HG03354 (cell line): ENCODE results near the gene HCLS1.
"Not testable (repeated sequence)": the region's sequence is repeated elsewhere in the genome, so short reads cannot be mapped to it uniquely, and the experiment has no call there.

Experiments used
- ATAC-seq: cut with Tn5 transposase; IDR thresholded peaks from one replicate; pipeline ENCODE4 v1.9.1; 2021; ENCODE audit warnings: mild to moderate bottlenecking; ENCODE audit not compliant: unreplicated experiment, poor library complexity, severe bottlenecking

HCLS1 gene

DNA sequence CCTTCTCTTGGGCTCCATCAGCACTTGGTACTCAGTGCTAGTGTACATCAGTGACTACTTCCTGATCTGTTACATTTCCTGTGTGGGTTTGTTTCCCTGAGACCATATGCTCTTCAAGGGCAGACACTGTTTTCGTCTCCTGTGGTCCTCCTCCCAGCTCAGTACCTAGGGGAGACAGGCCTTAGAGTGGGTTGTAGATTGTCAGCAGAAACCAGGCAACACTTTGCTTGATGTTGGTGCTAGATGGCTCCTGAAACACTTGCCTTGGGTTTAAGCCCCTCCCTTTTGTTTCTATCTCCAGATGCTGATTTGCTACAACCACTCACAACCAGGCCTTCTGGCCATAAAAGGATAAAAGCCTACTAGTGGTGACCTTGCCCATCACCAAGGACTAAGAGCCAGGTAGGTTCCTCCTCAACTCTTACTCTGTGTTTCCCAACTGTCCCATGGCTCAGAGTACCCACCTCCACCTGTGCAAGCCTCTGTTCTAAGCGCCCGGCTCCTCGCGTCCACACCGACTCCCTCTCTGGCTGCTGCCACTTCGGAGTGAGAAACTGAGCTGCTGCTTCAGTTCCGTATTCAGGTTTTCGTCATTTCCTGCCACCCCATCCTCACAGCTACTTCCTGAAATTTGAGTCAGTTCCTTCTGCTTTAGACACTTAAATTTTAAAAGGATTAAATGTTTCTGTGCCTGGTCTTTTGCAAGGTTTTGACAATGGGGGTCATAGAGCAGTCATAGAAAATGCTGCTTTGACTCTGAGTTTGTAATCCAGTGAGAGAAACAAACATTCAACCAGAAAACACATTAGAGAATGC is at the start of gene HCLS1:
Gene HCLS1, minus strand, starts transcription at position 548 of the 816 bp plus-strand sequence. CDS start 2,556 bp downstream, outside the sequence.
- peak; percentile 92 for ATAC-seq

DNA sequence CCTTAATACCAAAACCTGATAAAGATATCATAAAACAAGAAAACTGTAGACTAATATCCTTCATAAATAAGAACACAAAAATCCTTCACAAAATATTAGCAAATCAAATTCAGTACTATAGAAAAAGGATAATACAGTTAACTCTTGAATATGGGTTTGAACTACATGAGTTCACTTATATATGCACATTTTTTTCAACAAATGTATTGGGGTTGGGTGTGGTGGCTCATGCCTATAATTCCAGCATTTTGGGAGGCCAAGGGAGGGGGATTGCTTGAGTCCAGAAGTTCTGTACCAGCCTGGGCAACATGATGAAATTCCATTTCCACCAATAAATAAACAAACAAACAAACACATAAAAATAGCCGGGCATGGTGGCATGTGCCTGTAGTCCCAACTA is 49.6 kb upstream of the HCLS1 start:
- no peak for ATAC-seq

GRCh38 chr3:121707531-121708273 is 47.0 kb upstream of the HCLS1 start:
- no peak for ATAC-seq

GRCh38 chr3:121705541-121705940 is 44.8 kb upstream of the HCLS1 start:
- ATAC-seq: no peak

DNA sequence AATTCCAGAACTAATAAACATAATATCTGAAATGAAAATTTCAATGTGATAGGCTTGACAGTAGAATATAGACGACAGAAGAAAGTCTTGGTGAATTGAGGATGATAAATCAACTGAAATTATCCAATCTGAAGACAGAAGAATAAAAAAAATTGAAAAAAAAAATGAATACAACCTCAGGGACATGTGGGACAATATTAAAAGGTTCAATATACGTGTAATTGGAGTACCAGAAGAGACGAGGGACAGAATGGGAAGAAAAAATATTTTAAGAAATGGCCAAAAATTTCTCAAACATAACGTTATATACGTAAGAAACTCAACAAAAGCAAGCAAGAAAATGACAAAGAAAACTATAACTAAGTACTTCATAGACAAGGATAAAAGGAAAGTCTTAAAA is 43.3 kb upstream of the HCLS1 start:
- ATAC-seq: no peak

DNA sequence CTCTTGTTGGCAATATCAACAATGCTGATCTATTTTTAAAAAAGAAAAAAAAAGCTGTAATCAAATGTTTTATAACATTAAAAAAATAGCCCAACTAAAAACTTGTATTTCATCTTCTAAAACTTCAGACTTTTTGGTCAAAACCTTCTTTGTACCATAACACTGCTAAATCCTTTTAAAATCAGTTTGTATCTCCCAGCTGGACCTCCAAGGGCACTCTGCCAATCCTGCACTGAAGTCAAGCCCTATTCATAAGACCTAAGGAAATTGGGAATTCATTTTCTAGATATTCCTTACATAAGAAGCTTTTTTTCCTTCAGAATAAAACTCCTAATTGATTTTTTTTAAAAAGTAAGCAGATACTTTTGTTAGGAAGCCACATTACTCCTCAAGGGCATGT is 38.2 kb upstream of the HCLS1 start:
- ATAC-seq: no peak

GRCh38 chr3:121698476-121698875 is 37.8 kb upstream of the HCLS1 start:
- no peak for ATAC-seq

DNA sequence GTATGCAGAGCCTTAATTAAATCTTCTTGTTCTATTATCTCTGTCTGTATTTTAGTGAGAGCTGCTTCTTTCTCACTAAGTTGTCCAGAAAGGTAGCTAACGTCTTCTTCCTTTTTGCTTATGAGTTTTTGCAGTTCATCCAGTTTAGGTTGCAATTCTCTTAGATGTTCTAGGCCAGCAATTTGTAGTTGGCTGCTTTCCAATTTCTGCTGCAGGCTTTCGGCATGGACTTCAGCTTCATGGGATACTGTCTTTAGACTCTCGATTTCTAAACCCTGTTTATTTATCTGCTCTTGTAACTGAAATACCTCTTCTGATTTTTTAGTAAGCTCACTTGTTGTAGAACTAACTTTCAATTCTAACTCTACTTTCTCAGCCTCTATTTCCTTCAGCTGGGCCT is 35.5 kb upstream of the HCLS1 start:
- ATAC-seq: no peak

- no peak for ATAC-seq
Observed at GRCh38 chr3:121692010-121692699, 31.5 kb upstream of the HCLS1 start.

- peak; percentile 82 for ATAC-seq
Observed at GRCh38 chr3:121690777-121691405, 30.2 kb upstream of the HCLS1 start.

DNA sequence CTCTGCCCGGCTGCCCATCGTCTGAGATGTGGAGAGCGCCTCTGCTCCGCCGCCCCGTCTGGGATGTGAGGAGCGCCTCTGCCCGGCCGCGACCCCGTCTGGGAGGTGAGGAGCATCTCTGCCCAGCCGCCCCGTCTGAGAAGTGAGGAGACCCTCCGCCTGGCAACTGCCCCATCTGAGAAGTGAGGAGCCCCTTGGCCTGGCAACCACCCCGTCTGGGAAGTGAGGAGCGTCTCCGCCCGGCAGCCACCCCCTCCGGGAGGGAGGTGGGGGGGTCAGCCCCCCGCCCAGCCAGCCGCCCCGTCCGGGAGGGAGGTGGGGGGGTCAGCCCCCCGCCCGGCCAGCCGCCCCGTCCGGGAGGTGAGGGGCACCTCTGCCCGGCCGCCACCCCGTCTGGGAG is 28.0 kb upstream of the HCLS1 start:
- ATAC-seq: not testable (repeated sequence)

DNA sequence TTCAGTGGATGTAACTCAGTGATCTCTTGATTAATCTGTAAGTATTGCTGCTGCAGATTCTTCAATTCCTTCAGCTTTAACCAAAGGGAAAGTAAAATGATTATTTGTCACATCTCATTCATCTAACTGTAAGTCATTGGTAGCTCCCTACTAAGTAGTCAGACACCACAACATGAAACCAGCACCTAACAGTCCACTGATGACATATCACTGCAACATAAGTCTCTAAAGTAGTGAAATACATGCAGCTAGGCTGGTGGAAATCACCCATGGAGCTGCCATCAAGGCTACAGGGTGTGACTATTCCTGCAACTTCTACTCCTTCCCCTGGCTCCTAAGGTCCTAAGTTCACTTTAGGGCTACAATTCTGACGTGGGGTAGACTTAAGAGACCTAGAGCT is 21.1 kb upstream of the HCLS1 start:
- no peak for ATAC-seq

- ATAC-seq: no peak
Observed at GRCh38 chr3:121677141-121677540, 16.4 kb upstream of the HCLS1 start.

GRCh38 chr3:121670676-121671075 is 10.0 kb upstream of the HCLS1 start:
- no peak for ATAC-seq

DNA sequence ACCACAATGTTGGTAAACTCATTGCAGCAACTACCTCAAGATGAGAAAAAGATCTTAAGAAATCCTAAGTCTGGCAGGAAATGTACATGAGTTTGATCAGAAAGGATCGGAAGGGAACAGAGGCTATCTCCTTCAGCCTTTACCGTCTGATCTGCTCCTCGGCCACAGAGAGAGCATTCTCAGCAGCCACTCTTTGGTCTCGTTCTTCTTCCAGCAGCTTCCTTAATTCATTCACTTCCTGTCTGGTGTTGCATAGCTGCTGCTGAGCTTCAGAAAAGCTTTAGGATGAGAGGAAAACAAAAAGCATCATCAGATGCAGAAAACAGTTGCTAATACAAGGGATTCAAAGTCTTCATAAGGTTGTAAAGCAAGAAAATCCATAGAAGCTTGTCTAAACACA is 6.6 kb upstream of the HCLS1 start:
- ATAC-seq: no peak

DNA sequence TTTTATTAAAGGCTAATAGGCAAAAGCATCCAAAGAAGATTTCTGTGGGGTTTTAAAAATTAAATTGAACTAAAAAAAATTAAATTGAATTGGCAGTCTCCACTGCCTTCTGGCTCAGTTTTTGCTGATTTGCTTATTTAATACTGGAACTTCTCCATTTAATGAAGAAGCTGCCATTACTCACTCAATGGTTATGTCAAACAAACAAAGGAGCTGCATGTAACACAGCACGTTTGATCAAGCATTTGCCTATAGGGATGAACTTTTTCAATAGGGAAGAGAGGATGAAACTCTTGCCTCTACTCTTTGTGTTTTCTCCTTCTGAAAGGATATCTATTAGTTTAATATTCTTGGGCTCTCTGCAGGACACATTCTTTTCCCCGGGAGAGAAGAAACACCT is 4.8 kb upstream of the HCLS1 start:
- no peak for ATAC-seq

- no peak for ATAC-seq
Observed at GRCh38 chr3:121663171-121663847, 2.6 kb upstream of the HCLS1 start.

- ATAC-seq: no peak
Observed at GRCh38 chr3:121662742-121663141, 2.0 kb upstream of the HCLS1 start.

DNA sequence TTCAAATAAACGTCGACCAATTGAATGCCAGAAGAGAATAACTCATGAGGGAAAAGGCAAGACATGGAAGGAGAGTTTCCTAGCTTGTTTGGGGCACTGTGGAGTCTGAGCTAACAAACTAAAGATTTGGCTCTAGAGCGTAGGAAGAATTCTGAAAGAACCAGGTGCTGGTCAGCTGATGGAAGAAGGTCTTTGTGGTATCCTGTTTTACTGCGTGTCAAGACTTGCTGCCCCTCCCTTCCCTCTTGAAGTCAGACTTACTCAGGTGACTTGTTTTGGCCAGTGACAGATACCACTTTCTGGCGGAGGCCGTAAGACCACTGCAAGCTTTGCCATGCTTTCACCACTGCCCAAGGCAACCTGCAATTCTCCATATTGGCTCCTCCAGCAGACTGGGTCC is 673 bp upstream of the HCLS1 start:
- no peak for ATAC-seq

DNA sequence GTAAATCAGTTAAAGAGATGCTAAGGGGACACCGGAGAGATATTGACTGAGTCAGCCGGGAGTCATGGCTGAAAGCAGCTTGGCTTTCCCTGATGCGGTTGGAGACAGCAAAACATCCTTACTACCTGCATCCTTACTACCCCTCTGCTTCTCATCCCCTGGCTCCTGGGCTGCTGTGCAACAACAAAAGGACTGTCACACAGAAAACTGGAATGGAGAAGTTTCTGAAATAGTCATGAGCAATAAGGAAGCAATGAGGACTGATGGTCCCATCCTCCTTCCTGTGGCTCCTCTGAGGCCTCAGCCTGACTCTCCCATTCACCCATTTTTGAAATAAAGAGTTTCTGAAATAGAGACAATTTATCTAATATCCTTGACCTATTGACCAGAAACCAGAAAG is 1.1 kb downstream of the HCLS1 start:
- no peak for ATAC-seq
